ENCODE measurements around the gene TSFM. TPM values are rescaled to one million over a fixed set of nuclear protein-coding genes. Genes with fewer than 3 reads are reported as not detected.

The TSFM gene
- total and polyA plus RNA-seq, 9 of the 15 experiments (the other 6 are each of a cell fraction or from before 2014, with no cell fraction given): 44.6 to 198 (median 60.2) TPM

MicroRNA genes within 50 kb of the gene (microRNA counts, 767-probe panel; counts per million panel counts)
- 4,811 counts per million, percentile 87 among the panel's probes with 10 or more counts for microRNA hsa-miR-26a-5p

Small RNAs within 50 kb of the gene (microRNA-seq; reads per million reads assigned to microRNA genes)
- gene MIR26A2 (ENCODE audit: borderline microRNAs expressed) (29.3 reads per million, percentile 69 among the genes with 10 or more reads in this experiment), gene MIR6759 (ENCODE audit: borderline microRNAs expressed) (not detected)

Small RNAs within 50 kb of the gene (small RNA-seq; reads per million reads assigned to genes)
- gene MIR26A2 (1.7 reads per million, percentile 77 among the genes with 10 or more reads in this experiment), gene RNU6-1083P (not detected)

Other genes with a start within 250 kb of the TSFM start
Only the 7 nearest of the 17 such genes appear.
- gene TSPAN31, start 37.7 kb upstream of the TSFM start, total RNA-seq (2014; rRNA removed): 11.3 and 14.0 TPM in 2 replicates
- 14.3 and 14.7 TPM in 2 replicates for gene TSPAN31, start 37.7 kb upstream of the TSFM start, total RNA-seq (2014; rRNA removed; fragmentation: Illumina TruSeq; extraction: Trizol)
- 12.6 and 14.3 TPM in 2 replicates for gene TSPAN31, start 37.7 kb upstream of the TSFM start, total RNA-seq (2015; rRNA removed; fragmentation: Illumina TruSeq; extraction: Trizol)
- gene TSPAN31, start 37.7 kb upstream of the TSFM start, total RNA-seq (2021): 11.0 and 12.4 TPM in 2 replicates
- gene TSPAN31, start 37.7 kb upstream of the TSFM start, polyA plus RNA-seq (2011; rRNA removed): 13.8 and 24.9 TPM in 2 replicates
- gene TSPAN31, start 37.7 kb upstream of the TSFM start, polyA plus RNA-seq (2014; fragmentation: Illumina TruSeq; extraction: Trizol): 17.6 and 20.5 TPM in 2 replicates
- 10 to 100 TPM; 20.1 to 26.4 TPM for gene TSPAN31, start 37.7 kb upstream of the TSFM start, polyA plus RNA-seq (2014; fragmentation: Nextera tagmentation; extraction: Ambion mirVana)
- gene TSPAN31, start 37.7 kb upstream of the TSFM start, polyA plus RNA-seq (2014; rRNA removed): 11.6 and 20.3 TPM in 2 replicates
- 237 and 282 TPM in 2 replicates for gene CDK4, start 30.5 kb upstream of the TSFM start, total RNA-seq (2014; rRNA removed)
- 173 and 188 TPM in 2 replicates for gene CDK4, start 30.5 kb upstream of the TSFM start, total RNA-seq (2014; rRNA removed; fragmentation: Illumina TruSeq; extraction: Trizol)
- gene CDK4, start 30.5 kb upstream of the TSFM start, total RNA-seq (2015; rRNA removed; fragmentation: Illumina TruSeq; extraction: Trizol): 216 and 217 TPM in 2 replicates
- 238 and 253 TPM in 2 replicates for gene CDK4, start 30.5 kb upstream of the TSFM start, total RNA-seq (2021)
- 429 and 436 TPM in 2 replicates for gene CDK4, start 30.5 kb upstream of the TSFM start, polyA plus RNA-seq (2011; rRNA removed)
- 347 and 427 TPM in 2 replicates for gene CDK4, start 30.5 kb upstream of the TSFM start, polyA plus RNA-seq (2014; fragmentation: Illumina TruSeq; extraction: Trizol)
- gene CDK4, start 30.5 kb upstream of the TSFM start, polyA plus RNA-seq (2014; fragmentation: Nextera tagmentation; extraction: Ambion mirVana): 10 to 100 TPM; 37.8 to 62.8 TPM
- 309 and 339 TPM in 2 replicates for gene CDK4, start 30.5 kb upstream of the TSFM start, polyA plus RNA-seq (2014; rRNA removed)
- 6.2 and 6.9 TPM in 2 replicates for gene MARCHF9, start 27.7 kb upstream of the TSFM start, total RNA-seq (2014; rRNA removed)
- 2.9 and 4.2 TPM in 2 replicates for gene MARCHF9, start 27.7 kb upstream of the TSFM start, total RNA-seq (2014; rRNA removed; fragmentation: Illumina TruSeq; extraction: Trizol)
- gene MARCHF9, start 27.7 kb upstream of the TSFM start, total RNA-seq (2015; rRNA removed; fragmentation: Illumina TruSeq; extraction: Trizol): 4.6 and 5.6 TPM in 2 replicates
- 10.1 and 10.7 TPM in 2 replicates for gene MARCHF9, start 27.7 kb upstream of the TSFM start, total RNA-seq (2021)
- gene MARCHF9, start 27.7 kb upstream of the TSFM start, polyA plus RNA-seq (2011; rRNA removed): 6.6 and 10.3 TPM in 2 replicates
- 9.5 and 9.9 TPM in 2 replicates for gene MARCHF9, start 27.7 kb upstream of the TSFM start, polyA plus RNA-seq (2014; fragmentation: Illumina TruSeq; extraction: Trizol)
- gene MARCHF9, start 27.7 kb upstream of the TSFM start, polyA plus RNA-seq (2014; fragmentation: Nextera tagmentation; extraction: Ambion mirVana): 1 to 10 TPM in 1 of 2 experiments, under 1 TPM in 1; 0.80 to 1.3 TPM
- 9.7 and 12.4 TPM in 2 replicates for gene MARCHF9, start 27.7 kb upstream of the TSFM start, polyA plus RNA-seq (2014; rRNA removed)
- gene CYP27B1, start 15.7 kb upstream of the TSFM start, total RNA-seq (2014; rRNA removed): 1.3 and 2.2 TPM in 2 replicates
- 0.57 and 0.65 TPM in 2 replicates for gene CYP27B1, start 15.7 kb upstream of the TSFM start, total RNA-seq (2014; rRNA removed; fragmentation: Illumina TruSeq; extraction: Trizol)
- gene CYP27B1, start 15.7 kb upstream of the TSFM start, total RNA-seq (2015; rRNA removed; fragmentation: Illumina TruSeq; extraction: Trizol): 1.2 TPM in 2 replicates
- gene CYP27B1, start 15.7 kb upstream of the TSFM start, total RNA-seq (2021): 2.6 and 4.2 TPM in 2 replicates
- 2.5 and 7.0 TPM in 2 replicates for gene CYP27B1, start 15.7 kb upstream of the TSFM start, polyA plus RNA-seq (2011; rRNA removed)
- gene CYP27B1, start 15.7 kb upstream of the TSFM start, polyA plus RNA-seq (2014; fragmentation: Illumina TruSeq; extraction: Trizol): 1.5 and 1.8 TPM in 2 replicates
- under 1 TPM; 0.18 to 0.23 TPM for gene CYP27B1, start 15.7 kb upstream of the TSFM start, polyA plus RNA-seq (2014; fragmentation: Nextera tagmentation; extraction: Ambion mirVana)
- gene CYP27B1, start 15.7 kb upstream of the TSFM start, polyA plus RNA-seq (2014; rRNA removed): 3.1 and 3.8 TPM in 2 replicates
- gene METTL1, start 10.7 kb upstream of the TSFM start, total RNA-seq (2014; rRNA removed): 24.0 and 42.5 TPM in 2 replicates
- gene METTL1, start 10.7 kb upstream of the TSFM start, total RNA-seq (2014; rRNA removed; fragmentation: Illumina TruSeq; extraction: Trizol): 12.6 and 14.6 TPM in 2 replicates
- 17.5 and 18.0 TPM in 2 replicates for gene METTL1, start 10.7 kb upstream of the TSFM start, total RNA-seq (2015; rRNA removed; fragmentation: Illumina TruSeq; extraction: Trizol)
- 44.0 and 49.3 TPM in 2 replicates for gene METTL1, start 10.7 kb upstream of the TSFM start, total RNA-seq (2021)
- gene METTL1, start 10.7 kb upstream of the TSFM start, polyA plus RNA-seq (2011; rRNA removed): 39.2 and 45.1 TPM in 2 replicates
- 36.8 and 47.6 TPM in 2 replicates for gene METTL1, start 10.7 kb upstream of the TSFM start, polyA plus RNA-seq (2014; fragmentation: Illumina TruSeq; extraction: Trizol)
- gene METTL1, start 10.7 kb upstream of the TSFM start, polyA plus RNA-seq (2014; fragmentation: Nextera tagmentation; extraction: Ambion mirVana): 10 to 100 TPM; 52.9 to 65.9 TPM
- gene METTL1, start 10.7 kb upstream of the TSFM start, polyA plus RNA-seq (2014; rRNA removed): 23.9 and 32.1 TPM in 2 replicates
- 4.1 and 6.0 TPM in 2 replicates for gene EEF1AKMT3, start 10.2 kb upstream of the TSFM start, total RNA-seq (2014; rRNA removed)
- 6.9 and 7.8 TPM in 2 replicates for gene EEF1AKMT3, start 10.2 kb upstream of the TSFM start, total RNA-seq (2014; rRNA removed; fragmentation: Illumina TruSeq; extraction: Trizol)
- 6.1 and 6.6 TPM in 2 replicates for gene EEF1AKMT3, start 10.2 kb upstream of the TSFM start, total RNA-seq (2015; rRNA removed; fragmentation: Illumina TruSeq; extraction: Trizol)
- gene EEF1AKMT3, start 10.2 kb upstream of the TSFM start, total RNA-seq (2021): 7.2 and 11.7 TPM in 2 replicates
- 17.2 and 17.6 TPM in 2 replicates for gene EEF1AKMT3, start 10.2 kb upstream of the TSFM start, polyA plus RNA-seq (2011; rRNA removed)
- 9.1 and 10.6 TPM in 2 replicates for gene EEF1AKMT3, start 10.2 kb upstream of the TSFM start, polyA plus RNA-seq (2014; fragmentation: Illumina TruSeq; extraction: Trizol)
- gene EEF1AKMT3, start 10.2 kb upstream of the TSFM start, polyA plus RNA-seq (2014; fragmentation: Nextera tagmentation; extraction: Ambion mirVana): 1 to 10 TPM; 4.9 to 9.1 TPM
- 7.9 and 11.4 TPM in 2 replicates for gene EEF1AKMT3, start 10.2 kb upstream of the TSFM start, polyA plus RNA-seq (2014; rRNA removed)
- 0.05 and 0.24 TPM in 2 replicates for gene AVIL, start 35.9 kb downstream of the TSFM start, total RNA-seq (2014; rRNA removed)
- gene AVIL, start 35.9 kb downstream of the TSFM start, total RNA-seq (2014; rRNA removed; fragmentation: Illumina TruSeq; extraction: Trizol): 0.16 and 0.22 TPM in 2 replicates
- gene AVIL, start 35.9 kb downstream of the TSFM start, total RNA-seq (2015; rRNA removed; fragmentation: Illumina TruSeq; extraction: Trizol): 0.25 and 0.34 TPM in 2 replicates
- 0.27 and 0.33 TPM in 2 replicates for gene AVIL, start 35.9 kb downstream of the TSFM start, total RNA-seq (2021)
- gene AVIL, start 35.9 kb downstream of the TSFM start, polyA plus RNA-seq (2011; rRNA removed): 0.17 and 0.24 TPM in 2 replicates
- 0.39 TPM in 2 replicates for gene AVIL, start 35.9 kb downstream of the TSFM start, polyA plus RNA-seq (2014; fragmentation: Illumina TruSeq; extraction: Trizol)
- under 1 TPM; 0.24 to 0.36 TPM for gene AVIL, start 35.9 kb downstream of the TSFM start, polyA plus RNA-seq (2014; fragmentation: Nextera tagmentation; extraction: Ambion mirVana)
- 1.5 TPM in 1 of 2 replicates, not detected in the other for gene AVIL, start 35.9 kb downstream of the TSFM start, polyA plus RNA-seq (2014; rRNA removed)

All from K562 (cell line).